ENCODE results near the gene PGAP6. TPM values are rescaled to one million over a fixed set of nuclear protein-coding genes. Genes with fewer than 3 reads are reported as not detected.
A peak's percentile ranks its signal among the peaks of the same experiment; 100 is the strongest.

Gene PGAP6
- polyA plus RNA-seq, 2 of the 4 experiments (the other 2 are of a cell fraction): 25.9 to 38.1 TPM

DNA sequence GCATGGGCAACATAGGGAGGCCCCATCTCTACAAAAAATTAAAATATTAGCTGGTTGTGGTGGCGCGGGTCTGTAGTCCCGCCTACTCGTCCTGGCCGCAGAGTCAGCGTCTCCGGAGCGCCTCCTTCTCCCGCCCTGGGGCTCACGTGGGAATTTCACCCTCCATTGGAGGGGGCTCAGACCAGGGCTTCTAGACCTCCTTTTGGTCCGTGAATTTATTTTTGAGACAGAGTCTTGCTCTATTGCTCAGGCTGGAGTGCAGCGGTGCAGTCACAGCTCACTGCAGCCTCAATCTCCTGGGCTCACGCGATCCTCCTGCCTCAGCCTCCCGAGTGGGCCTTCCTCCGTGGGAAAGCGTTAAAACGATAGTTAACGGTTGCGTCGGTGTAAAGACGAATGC, 14.8 kb upstream of the PGAP6 start (continued):
- TF ChIP-seq BHLHE40 (IDR thresholded peaks at IDR 0.05; ENCODE audit: low read depth, low read length): no peak
- TF ChIP-seq, protein P1, sequence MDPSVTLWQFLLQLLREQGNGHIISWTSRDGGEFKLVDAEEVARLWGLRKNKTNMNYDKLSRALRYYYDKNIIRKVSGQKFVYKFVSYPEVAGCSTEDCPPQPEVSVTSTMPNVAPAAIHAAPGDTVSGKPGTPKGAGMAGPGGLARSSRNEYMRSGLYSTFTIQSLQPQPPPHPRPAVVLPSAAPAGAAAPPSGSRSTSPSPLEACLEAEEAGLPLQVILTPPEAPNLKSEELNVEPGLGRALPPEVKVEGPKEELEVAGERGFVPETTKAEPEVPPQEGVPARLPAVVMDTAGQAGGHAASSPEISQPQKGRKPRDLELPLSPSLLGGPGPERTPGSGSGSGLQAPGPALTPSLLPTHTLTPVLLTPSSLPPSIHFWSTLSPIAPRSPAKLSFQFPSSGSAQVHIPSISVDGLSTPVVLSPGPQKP (IDR thresholded peaks at IDR 0.05; ENCODE audit: low read depth, low read length): no peak
- no peak for TF ChIP-seq KDM1A (IDR thresholded peaks at IDR 0.05; ENCODE audit: low read depth)
- no peak for TF ChIP-seq FOSL2 (IDR thresholded peaks at IDR 0.05)
- no peak for TF ChIP-seq FOSL2 (CRISPR knock-in tag; IDR thresholded peaks at IDR 0.05)
- TF ChIP-seq, protein P2, sequence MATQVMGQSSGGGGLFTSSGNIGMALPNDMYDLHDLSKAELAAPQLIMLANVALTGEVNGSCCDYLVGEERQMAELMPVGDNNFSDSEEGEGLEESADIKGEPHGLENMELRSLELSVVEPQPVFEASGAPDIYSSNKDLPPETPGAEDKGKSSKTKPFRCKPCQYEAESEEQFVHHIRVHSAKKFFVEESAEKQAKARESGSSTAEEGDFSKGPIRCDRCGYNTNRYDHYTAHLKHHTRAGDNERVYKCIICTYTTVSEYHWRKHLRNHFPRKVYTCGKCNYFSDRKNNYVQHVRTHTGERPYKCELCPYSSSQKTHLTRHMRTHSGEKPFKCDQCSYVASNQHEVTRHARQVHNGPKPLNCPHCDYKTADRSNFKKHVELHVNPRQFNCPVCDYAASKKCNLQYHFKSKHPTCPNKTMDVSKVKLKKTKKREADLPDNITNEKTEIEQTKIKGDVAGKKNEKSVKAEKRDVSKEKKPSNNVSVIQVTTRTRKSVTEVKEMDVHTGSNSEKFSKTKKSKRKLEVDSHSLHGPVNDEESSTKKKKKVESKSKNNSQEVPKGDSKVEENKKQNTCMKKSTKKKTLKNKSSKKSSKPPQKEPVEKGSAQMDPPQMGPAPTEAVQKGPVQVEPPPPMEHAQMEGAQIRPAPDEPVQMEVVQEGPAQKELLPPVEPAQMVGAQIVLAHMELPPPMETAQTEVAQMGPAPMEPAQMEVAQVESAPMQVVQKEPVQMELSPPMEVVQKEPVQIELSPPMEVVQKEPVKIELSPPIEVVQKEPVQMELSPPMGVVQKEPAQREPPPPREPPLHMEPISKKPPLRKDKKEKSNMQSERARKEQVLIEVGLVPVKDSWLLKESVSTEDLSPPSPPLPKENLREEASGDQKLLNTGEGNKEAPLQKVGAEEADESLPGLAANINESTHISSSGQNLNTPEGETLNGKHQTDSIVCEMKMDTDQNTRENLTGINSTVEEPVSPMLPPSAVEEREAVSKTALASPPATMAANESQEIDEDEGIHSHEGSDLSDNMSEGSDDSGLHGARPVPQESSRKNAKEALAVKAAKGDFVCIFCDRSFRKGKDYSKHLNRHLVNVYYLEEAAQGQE (IDR thresholded peaks at IDR 0.05): no peak
- no peak for TF ChIP-seq HOXB5 (CRISPR knock-in tag; IDR thresholded peaks at IDR 0.05)
- TF ChIP-seq KDM5A (IDR thresholded peaks at IDR 0.05): no peak
- TF ChIP-seq, protein P3, sequence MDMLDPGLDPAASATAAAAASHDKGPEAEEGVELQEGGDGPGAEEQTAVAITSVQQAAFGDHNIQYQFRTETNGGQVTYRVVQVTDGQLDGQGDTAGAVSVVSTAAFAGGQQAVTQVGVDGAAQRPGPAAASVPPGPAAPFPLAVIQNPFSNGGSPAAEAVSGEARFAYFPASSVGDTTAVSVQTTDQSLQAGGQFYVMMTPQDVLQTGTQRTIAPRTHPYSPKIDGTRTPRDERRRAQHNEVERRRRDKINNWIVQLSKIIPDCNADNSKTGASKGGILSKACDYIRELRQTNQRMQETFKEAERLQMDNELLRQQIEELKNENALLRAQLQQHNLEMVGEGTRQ (IDR thresholded peaks at IDR 0.05): peak; percentile 52
- TF ChIP-seq ESRRA (IDR thresholded peaks at IDR 0.05; ENCODE audit: borderline replicate concordance, low read length): no peak
- no peak for TF ChIP-seq SMC3 (IDR thresholded peaks at IDR 0.05)
- TF ChIP-seq RAD21 (conservative IDR thresholded peaks at IDR 0.05 in 1 of 2, IDR thresholded peaks at IDR 0.05 in 1 of 2): no peak
- no peak for TF ChIP-seq NFE2L2 (conservative IDR thresholded peaks at IDR 0.05; ENCODE audit: low read length)
- no peak for TF ChIP-seq RNF2 (IDR thresholded peaks at IDR 0.05; ENCODE audit: borderline replicate concordance, low read depth)
- TF ChIP-seq ZFP36 (IDR thresholded peaks at IDR 0.05; ENCODE audit: borderline replicate concordance, partially characterized antibody): no peak
- TF ChIP-seq NPAS2 (CRISPR knock-in tag; IDR thresholded peaks at IDR 0.05; ENCODE audit: borderline replicate concordance): no peak
- no peak for TF ChIP-seq CBX2 (IDR thresholded peaks at IDR 0.05; ENCODE audit: borderline replicate concordance, low read depth)
- TF ChIP-seq EP300 (IDR thresholded peaks at IDR 0.05): no peak
- no peak for TF ChIP-seq HOXA7 (CRISPR knock-in tag; IDR thresholded peaks at IDR 0.05)
- TF ChIP-seq, protein P4, sequence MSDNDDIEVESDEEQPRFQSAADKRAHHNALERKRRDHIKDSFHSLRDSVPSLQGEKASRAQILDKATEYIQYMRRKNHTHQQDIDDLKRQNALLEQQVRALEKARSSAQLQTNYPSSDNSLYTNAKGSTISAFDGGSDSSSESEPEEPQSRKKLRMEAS (IDR thresholded peaks at IDR 0.05): peak; percentile 84
- TF ChIP-seq, protein P5, sequence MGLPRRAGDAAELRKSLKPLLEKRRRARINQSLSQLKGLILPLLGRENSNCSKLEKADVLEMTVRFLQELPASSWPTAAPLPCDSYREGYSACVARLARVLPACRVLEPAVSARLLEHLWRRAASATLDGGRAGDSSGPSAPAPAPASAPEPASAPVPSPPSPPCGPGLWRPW (IDR thresholded peaks at IDR 0.05): no peak
- TF ChIP-seq GATA3 (IDR thresholded peaks at IDR 0.05; ENCODE audit: borderline replicate concordance): no peak
- TF ChIP-seq FOXS1 (CRISPR knock-in tag; IDR thresholded peaks at IDR 0.05): no peak

DNA sequence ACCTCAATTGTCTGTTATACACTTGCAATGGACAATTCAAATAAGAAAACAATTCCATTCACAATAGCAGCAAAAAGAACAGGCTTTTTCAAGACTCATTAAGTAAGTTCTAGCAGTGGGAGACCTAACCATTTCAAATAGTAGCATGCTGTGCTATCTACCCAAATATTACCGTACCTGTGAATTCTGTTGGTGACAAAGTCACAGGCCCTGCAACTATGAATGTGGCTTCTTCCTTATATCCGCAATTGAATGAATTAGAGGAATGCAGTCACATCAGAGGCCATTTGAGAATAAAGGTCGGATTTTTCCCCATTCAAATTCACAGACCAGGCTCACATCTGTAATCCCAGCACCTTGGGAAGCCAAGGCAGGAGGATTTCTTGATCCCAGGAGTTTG, 14.4 kb upstream of the PGAP6 start:
- DNase-seq (ENCODE audit: low read depth in 1 of 2, low spot score in 1 of 2) (no peak), ATAC-seq (no peak), FAIRE-seq (no peak)
- WGBS (ENCODE audit: missing lambda C conversion rate): 19% methylated on average over 3 of the region's 3 CpGs
- ChIA-PET CTCF (no interaction called here), POLR2A (interaction anchor here (0.7 kb wide), 1 partner anchor 53 kb away, joined by 3 read pairs; no protein-coding TSS in a partner anchor)
- H3K27ac ChIP-seq: peak overlapping the region; percentile 94 to 99
- peak overlapping the region; percentile 86 for H3K4me2 ChIP-seq
- H3K9me3 ChIP-seq: 0 out of 3 replicates have a peak, but pooled peaks cover 2% of the 10 kb centered on the region
- peaks cover 39% of the 10 kb centered on the region for H3K4me1 ChIP-seq
- H3K4me3 ChIP-seq: peak overlapping the region; percentile 80
- TF ChIP-seq, protein P6, sequence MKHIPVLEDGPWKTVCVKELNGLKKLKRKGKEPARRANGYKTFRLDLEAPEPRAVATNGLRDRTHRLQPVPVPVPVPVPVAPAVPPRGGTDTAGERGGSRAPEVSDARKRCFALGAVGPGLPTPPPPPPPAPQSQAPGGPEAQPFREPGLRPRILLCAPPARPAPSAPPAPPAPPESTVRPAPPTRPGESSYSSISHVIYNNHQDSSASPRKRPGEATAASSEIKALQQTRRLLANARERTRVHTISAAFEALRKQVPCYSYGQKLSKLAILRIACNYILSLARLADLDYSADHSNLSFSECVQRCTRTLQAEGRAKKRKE (CRISPR knock-in tag; IDR thresholded peaks at IDR 0.05; ENCODE audit: low read depth): no peak
- TF ChIP-seq TFCP2L1 (CRISPR knock-in tag; IDR thresholded peaks at IDR 0.05): no peak
